MM.1S (cell line): ENCODE measurements around the gene ROBO2.

Experiments used
- DNase-seq: peaks from one replicate; pipeline ENCODE4 v3.0.0-alpha.2; 2015
- H2AFZ ChIP-seq: fragments of 300-600 bp; sonication (generic); 2 replicates; pipeline ENCODE4 v1.6.0; 2016; ENCODE audit warnings: antibody characterized with exemption, low read length
- H3F3A ChIP-seq: fragments of 300-600 bp; sonication (generic); 2 replicates; pipeline ENCODE4 v1.6.1; 2016; ENCODE audit warnings: mild to moderate bottlenecking, antibody characterized with exemption, low read length, moderate library complexity, mixed read lengths; ENCODE audit not compliant: insufficient read depth
- H3K27ac ChIP-seq: fragments of 300-600 bp; sonication (generic); 2 replicates; pipeline ENCODE4 v1.5.1; 2016; ENCODE audit warnings: mild to moderate bottlenecking, low read length
- H3K27me3 ChIP-seq: fragments of 300-600 bp; sonication (generic); replicated peaks from 2 replicates; pipeline ENCODE4 v1.6.0; 2016; ENCODE audit warnings: low read length; ENCODE audit not compliant: insufficient read depth
- H3K36me3 ChIP-seq: fragments of 300-600 bp; sonication (generic); replicated peaks from 2 replicates; pipeline ENCODE4 v1.6.1; 2016; ENCODE audit warnings: mild to moderate bottlenecking, low read length, mixed read lengths; ENCODE audit not compliant: insufficient read depth
- H3K4me1 ChIP-seq: fragments of 300-600 bp; sonication (generic); 2 replicates; pipeline ENCODE4 v1.6.1; 2016; ENCODE audit warnings: low read length, mixed read lengths
- H3K4me2 ChIP-seq: fragments of 300-600 bp; sonication (generic); 2 replicates; pipeline ENCODE4 v1.6.0; 2016; ENCODE audit warnings: low read depth, low read length
- H3K4me3 ChIP-seq: fragments of 300-600 bp; sonication (generic); 2 replicates; pipeline ENCODE4 v1.5.1; 2016; ENCODE audit warnings: low read length, mixed read lengths
- H3K79me2 ChIP-seq: fragments of 300-600 bp; sonication (generic); 2 replicates; pipeline ENCODE4 v1.6.1; 2016; ENCODE audit warnings: mixed run types, low read length, mixed read lengths
- H3K9ac ChIP-seq: fragments of 300-600 bp; sonication (generic); 2 replicates; pipeline ENCODE4 v1.6.1; 2016; ENCODE audit warnings: low read length, mixed read lengths
- H3K9me2 ChIP-seq: fragments of 300-600 bp; sonication (generic); replicated peaks from 2 replicates; pipeline ENCODE4 v1.6.1; 2016; ENCODE audit warnings: mild to moderate bottlenecking, low read length, mixed read lengths; ENCODE audit not compliant: insufficient read depth
- H3K9me3 ChIP-seq: fragments of 300-600 bp; sonication (generic); replicated peaks from 2 replicates; pipeline ENCODE4 v1.6.1; 2016; ENCODE audit warnings: mild to moderate bottlenecking, low read length, mixed read lengths; ENCODE audit not compliant: insufficient read depth
- H4K20me1 ChIP-seq: fragments of 300-600 bp; sonication (generic); 2 replicates; pipeline ENCODE4 v1.6.1; 2016; ENCODE audit warnings: mild to moderate bottlenecking, low read length, moderate library complexity, mixed read lengths; ENCODE audit not compliant: insufficient read depth
- EZH2 ChIP-seq: fragments of 300-600 bp; sonication (generic); optimal IDR thresholded peaks from 2 replicates; pipeline ENCODE3; 2017; ENCODE audit warnings: low read depth, mild to moderate bottlenecking, antibody characterized with exemption, low read length, mixed read lengths
- EZH2phosphoT487 ChIP-seq: fragments of 300-600 bp; sonication (generic); IDR thresholded peaks from 2 replicates; pipeline ENCODE4 v1.6.1; 2018; ENCODE audit warnings: antibody characterized with exemption, low read length
- TF ChIP-seq, protein P1 (sequence below): fragments of 300-600 bp; sonication (generic); IDR thresholded peaks from 2 replicates; pipeline ENCODE4 v1.5.1; 2016; ENCODE audit warnings: antibody characterized with exemption, low read length, mixed read lengths

ROBO2 gene

DNA sequence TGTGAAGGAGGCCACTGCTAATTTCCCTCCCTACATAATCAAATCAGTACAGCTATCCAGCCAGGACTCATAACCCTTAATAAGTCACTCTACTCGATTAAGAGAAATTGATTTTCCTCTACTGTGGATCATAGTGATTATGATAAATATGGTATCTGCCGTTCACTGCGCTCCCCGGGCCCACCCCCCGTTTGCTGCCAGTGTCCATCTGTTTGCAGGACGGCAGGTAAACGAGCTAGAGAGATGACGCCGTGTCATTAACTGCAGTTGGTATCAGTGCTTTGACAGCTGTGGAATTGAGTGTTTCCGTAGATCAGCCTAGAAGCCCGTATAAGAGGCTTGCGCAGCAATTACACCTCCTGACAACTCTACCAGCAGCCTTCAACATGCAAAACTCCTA, 94.9 kb downstream of the ROBO2 start:
- no peak for DNase-seq
- no peaks in the 10 kb centered on the region for H3K4me1 ChIP-seq
- H2AFZ ChIP-seq: no peak overlapping the region
- H3K27ac ChIP-seq: no peak overlapping the region
- H3K36me3 ChIP-seq: no peaks in the 10 kb centered on the region
- H4K20me1 ChIP-seq: no peaks in the 10 kb centered on the region
- TF ChIP-seq EZH2 (no peak), EZH2phosphoT487 (no peak)
- TF ChIP-seq, protein P1, sequence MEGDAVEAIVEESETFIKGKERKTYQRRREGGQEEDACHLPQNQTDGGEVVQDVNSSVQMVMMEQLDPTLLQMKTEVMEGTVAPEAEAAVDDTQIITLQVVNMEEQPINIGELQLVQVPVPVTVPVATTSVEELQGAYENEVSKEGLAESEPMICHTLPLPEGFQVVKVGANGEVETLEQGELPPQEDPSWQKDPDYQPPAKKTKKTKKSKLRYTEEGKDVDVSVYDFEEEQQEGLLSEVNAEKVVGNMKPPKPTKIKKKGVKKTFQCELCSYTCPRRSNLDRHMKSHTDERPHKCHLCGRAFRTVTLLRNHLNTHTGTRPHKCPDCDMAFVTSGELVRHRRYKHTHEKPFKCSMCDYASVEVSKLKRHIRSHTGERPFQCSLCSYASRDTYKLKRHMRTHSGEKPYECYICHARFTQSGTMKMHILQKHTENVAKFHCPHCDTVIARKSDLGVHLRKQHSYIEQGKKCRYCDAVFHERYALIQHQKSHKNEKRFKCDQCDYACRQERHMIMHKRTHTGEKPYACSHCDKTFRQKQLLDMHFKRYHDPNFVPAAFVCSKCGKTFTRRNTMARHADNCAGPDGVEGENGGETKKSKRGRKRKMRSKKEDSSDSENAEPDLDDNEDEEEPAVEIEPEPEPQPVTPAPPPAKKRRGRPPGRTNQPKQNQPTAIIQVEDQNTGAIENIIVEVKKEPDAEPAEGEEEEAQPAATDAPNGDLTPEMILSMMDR: no peak
- H3K27me3 ChIP-seq: no peaks in the 10 kb centered on the region
- no peak overlapping the region for H3K4me2 ChIP-seq
- no peaks in the 10 kb centered on the region for H3K79me2 ChIP-seq
- H3F3A ChIP-seq: no peaks in the 10 kb centered on the region
- no peaks in the 10 kb centered on the region for H3K9me2 ChIP-seq
- no peak overlapping the region for H3K9ac ChIP-seq
- no peak overlapping the region for H3K4me3 ChIP-seq
- no peaks in the 10 kb centered on the region for H3K9me3 ChIP-seq

DNA sequence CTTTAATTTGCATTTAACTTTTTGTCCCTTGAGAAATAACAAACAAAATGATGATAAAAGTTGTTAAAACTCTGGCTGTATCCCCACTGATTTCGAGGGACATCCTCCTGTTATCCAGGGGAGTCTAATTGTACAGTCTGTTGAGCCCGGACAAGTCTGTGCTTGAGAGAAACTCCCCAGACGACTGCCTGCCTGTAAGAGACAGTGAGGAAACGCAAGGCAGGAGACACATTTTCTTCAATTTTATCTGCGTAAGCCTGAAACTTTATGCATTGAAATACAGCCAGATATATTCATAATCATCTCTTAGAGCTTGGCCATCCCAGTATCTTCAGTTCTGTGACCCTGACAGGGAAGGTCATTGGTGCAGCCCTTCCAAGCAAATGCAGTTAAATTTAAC, 97.7 kb downstream of the ROBO2 start:
- no peak for TF ChIP-seq EZH2phosphoT487
- TF ChIP-seq, protein P1: no peak
- TF ChIP-seq EZH2: no peak
- no peak for DNase-seq

DNA sequence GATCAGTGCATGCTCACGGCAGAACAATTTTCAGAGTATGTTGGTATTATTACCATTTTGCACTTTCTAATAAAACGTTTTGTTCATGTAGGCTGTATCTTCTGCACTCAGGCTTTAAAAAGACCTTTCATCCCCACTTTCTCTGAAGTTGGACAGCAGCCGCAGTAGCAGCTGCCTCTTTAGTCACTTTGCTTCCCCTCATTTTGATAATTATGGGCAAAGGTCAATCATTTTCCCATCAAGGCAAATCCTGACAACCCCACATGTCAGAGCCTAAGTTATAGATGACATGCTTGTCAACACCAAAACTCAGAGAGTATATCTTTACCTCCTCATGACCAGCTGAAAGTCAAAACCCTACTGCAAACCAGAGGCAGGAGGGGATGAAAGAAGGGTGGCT, 99.7 kb downstream of the ROBO2 start:
- Histone ChIP-seq H3K4me2 (no peak overlapping the region), H3K27me3 (no peaks in the 10 kb centered on the region), H3K36me3 (no peaks in the 10 kb centered on the region), H4K20me1 (no peaks in the 10 kb centered on the region), H3K9me2 (no peaks in the 10 kb centered on the region), H2AFZ (no peak overlapping the region), H3K27ac (no peak overlapping the region), H3K4me3 (no peak overlapping the region), H3F3A (no peaks in the 10 kb centered on the region), H3K9me3 (no peaks in the 10 kb centered on the region), H3K4me1 (no peaks in the 10 kb centered on the region), H3K9ac (no peak overlapping the region), H3K79me2 (no peaks in the 10 kb centered on the region)
- no peak for TF ChIP-seq EZH2phosphoT487
- TF ChIP-seq, protein P1: no peak
- TF ChIP-seq EZH2: no peak
- DNase-seq: no peak

More for the DNA sequence above, 97.7 kb downstream of the ROBO2 start:
- H4K20me1 ChIP-seq: no peaks in the 10 kb centered on the region
- H3K27me3 ChIP-seq: no peaks in the 10 kb centered on the region
- no peak overlapping the region for H2AFZ ChIP-seq
- no peaks in the 10 kb centered on the region for H3K9me3 ChIP-seq
- H3K36me3 ChIP-seq: no peaks in the 10 kb centered on the region
- no peaks in the 10 kb centered on the region for H3K4me1 ChIP-seq
- H3K27ac ChIP-seq: no peak overlapping the region
- H3K4me2 ChIP-seq: no peak overlapping the region
- no peaks in the 10 kb centered on the region for H3K79me2 ChIP-seq
- H3K4me3 ChIP-seq: no peak overlapping the region
- no peak overlapping the region for H3K9ac ChIP-seq
- no peaks in the 10 kb centered on the region for H3K9me2 ChIP-seq
- H3F3A ChIP-seq: no peaks in the 10 kb centered on the region

DNA sequence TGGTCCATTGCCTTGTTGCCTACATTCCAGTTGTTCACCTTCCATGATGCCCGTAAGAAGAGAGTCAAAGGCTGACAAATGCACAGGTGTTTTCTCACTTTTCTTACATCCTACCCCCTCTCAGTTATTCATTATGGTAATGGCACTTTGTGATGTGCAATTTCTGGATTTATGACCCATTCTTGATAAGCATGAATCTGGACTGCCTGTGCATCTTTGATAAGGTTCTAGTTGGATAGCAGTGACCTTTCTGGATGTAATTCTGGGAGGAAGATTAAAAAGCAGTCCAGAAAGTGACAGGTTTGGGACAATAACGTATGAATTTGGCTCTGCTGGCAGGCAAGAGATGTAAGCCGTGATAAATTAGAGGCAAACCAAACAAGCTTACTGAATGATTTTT, 101.5 kb downstream of the ROBO2 start:
- TF ChIP-seq EZH2 (no peak), EZH2phosphoT487 (no peak)
- TF ChIP-seq, protein P1: no peak
- Histone ChIP-seq H3K9ac (no peak overlapping the region), H3K79me2 (no peaks in the 10 kb centered on the region), H3K4me2 (no peak overlapping the region), H3K36me3 (no peaks in the 10 kb centered on the region), H3K27me3 (no peaks in the 10 kb centered on the region), H3K27ac (no peak overlapping the region), H3K9me3 (no peaks in the 10 kb centered on the region), H2AFZ (no peak overlapping the region), H3F3A (no peaks in the 10 kb centered on the region), H4K20me1 (no peaks in the 10 kb centered on the region), H3K4me1 (no peaks in the 10 kb centered on the region), H3K4me3 (no peak overlapping the region), H3K9me2 (no peaks in the 10 kb centered on the region)
- DNase-seq: no peak
